Epithelial cell of proximal tubule (primary cell): ENCODE measurements around the gene CSNK1G1. TPM values are rescaled to one million over a fixed set of nuclear protein-coding genes. Genes with fewer than 3 reads are reported as not detected.

ENCODE experiments used
- DNase-seq: peaks from one replicate; pipeline ENCODE4 v3.0.0-alpha.2; 2011; ENCODE audit warnings: low read depth
- H3K4me3 ChIP-seq: 2 replicates; pipeline ENCODE4 v1.5.1; 2011; ENCODE audit warnings: low read depth, mild to moderate bottlenecking, low read length
- CTCF ChIP-seq: conservative IDR thresholded peaks from 2 replicates; pipeline ENCODE4 v1.5.1; 2012; ENCODE audit warnings: low read depth, mild to moderate bottlenecking, low read length
- total RNA-seq: library from RNA; depleted of rRNA; stranded (reverse); fragments of >200 nt; gene quantifications from 2 replicates; pipeline ENCODE4 v1.2.3, GENCODE V29; 2015

CSNK1G1 gene
- total RNA-seq, 1 donor from 2014 or later: 12.3 TPM

- no peak for TF ChIP-seq CTCF
These were observed 13.2 kb upstream of the CSNK1G1 start for GRCh38 chr15:64369078-64369607.

DNA sequence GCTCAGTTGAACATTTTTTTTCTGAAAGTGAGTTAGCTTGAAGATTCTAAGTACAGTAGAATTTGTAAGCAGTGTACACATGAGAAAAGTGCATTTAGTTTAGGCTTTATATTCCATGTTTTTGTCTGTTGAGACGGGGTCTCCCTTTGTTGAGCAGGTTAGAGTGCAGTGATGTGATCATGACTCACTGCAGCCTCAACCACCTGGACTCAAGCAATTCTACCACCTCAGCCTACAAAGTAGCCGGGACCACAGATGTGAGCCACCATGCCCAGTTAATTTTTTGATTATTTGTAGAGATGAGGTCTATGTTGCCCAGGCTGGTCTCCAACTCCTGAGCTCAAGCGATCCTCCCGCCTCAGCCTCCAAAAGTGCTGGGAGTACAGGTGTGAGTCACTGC, 5.3 kb upstream of the CSNK1G1 start:
- no peak overlapping the region for H3K4me3 ChIP-seq
- TF ChIP-seq CTCF: no peak
- no peak for DNase-seq

More at GRCh38 chr15:64369078-64369607, 13.2 kb upstream of the CSNK1G1 start:
- H3K4me3 ChIP-seq: no peak overlapping the region
- no peak for DNase-seq

DNA sequence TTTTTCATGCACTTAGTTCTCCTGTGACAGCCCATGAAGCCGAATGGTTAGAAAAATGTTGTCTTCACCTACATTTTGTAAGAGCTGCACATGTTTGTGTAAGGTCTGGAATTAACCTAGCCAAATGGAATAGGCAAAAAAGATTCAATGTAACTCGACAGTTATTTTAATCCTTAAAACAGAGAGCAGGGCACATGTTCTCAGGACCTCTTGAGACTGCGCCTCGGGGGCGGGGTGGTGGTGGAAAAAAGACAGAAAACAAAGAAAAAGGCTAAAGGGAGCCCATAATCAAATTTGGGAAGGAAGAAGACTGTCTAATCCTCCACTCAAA, 702 bp upstream of the CSNK1G1 start:
- peak overlapping the region; percentile 85 for H3K4me3 ChIP-seq
- TF ChIP-seq CTCF: no peak
- DNase-seq: no peak

DNA sequence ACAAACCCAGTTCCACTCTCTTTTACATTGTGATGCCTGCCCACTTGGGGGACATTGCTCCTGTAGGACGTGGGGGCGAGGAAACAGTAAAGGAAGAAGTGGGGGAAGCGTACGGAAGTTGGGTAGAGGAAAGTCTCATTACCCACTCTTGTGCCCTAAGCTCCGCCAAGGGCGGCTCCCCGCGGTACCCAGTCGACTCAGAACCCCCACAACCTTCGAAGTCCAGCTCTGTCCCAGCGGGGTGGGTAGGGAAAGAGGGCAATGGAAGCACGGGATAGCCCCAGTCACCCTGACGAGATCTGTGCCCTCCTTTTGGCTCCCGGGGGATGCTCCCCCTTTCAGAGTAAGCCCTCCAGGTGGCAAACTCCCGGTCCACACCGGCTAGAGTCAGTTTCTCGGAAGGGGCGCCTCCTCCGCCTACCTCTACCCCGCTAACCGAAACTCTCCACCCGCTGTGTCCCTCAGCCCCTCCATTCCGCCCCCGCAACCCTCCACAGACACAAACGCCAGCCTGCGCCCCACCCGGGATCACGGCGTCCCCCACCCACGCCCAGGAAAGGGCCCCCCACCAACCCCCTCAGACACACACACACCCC, 527 bp downstream of the CSNK1G1 start:
- peak overlapping the region; percentile 85 for H3K4me3 ChIP-seq
- DNase-seq: no peak

DNA sequence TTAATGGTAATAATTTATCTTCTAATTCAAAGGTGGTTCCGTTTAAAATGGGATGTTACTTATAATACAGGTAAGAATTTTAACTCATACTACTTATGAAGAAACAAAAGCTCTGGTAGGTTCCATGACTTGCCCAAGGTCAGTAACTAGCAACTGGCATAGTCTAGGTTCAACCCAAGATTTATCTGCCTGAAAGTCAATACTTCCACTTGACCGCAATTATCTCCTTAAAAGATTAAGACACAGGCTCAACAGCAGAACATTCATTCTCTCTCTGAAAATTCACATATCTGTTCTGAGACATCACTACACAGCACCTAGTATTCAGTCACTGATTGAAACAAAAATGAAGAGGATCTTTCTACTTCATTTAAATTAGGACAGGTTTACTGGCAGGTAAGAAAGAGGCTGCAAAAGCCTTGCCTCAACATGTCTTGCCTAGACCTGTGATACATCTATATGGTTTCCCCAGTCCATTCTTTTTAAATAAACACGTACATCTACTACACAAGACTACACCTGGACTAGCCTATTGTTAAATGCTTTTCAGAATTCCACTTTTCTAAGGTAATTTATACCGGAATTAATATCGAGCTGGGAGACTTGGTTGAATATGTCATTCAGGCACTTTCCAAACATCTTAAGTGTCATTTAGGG, 1.2 kb downstream of the CSNK1G1 start:
- no peak for DNase-seq
- H3K4me3 ChIP-seq: peak overlapping the region; percentile 85
- TF ChIP-seq CTCF: no peak

More for the DNA sequence above, 527 bp downstream of the CSNK1G1 start:
- no peak for TF ChIP-seq CTCF

DNA sequence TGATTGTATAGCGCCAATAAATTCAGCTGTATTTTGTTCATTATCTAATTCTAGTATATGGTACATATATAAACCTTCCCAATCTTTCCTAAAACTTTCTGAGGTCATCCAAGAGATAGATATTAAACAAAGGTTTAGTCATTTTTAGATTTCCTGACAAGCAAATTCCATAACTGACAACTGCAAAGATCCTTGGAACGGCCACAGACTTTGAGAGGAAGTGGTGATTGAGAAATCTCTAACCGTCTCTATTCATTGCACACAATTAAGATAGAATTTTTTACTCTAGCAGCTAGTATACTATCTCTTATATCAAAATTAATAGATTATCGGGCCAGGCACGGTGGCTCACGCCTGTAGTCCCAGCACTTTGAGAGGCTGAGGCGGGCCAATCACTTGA, 4.7 kb downstream of the CSNK1G1 start:
- DNase-seq: no peak
- H3K4me3 ChIP-seq: no peak overlapping the region
- TF ChIP-seq CTCF: no peak

GRCh38 chr15:64349375-64349774, 6.6 kb downstream of the CSNK1G1 start:
- no peak overlapping the region for H3K4me3 ChIP-seq
- no peak for DNase-seq
- no peak for TF ChIP-seq CTCF
